ENCODE measurements around the gene TSEN15. TPM values are rescaled to one million over a fixed set of nuclear protein-coding genes. Genes with fewer than 3 reads are reported as not detected.

TSEN15 gene
- total RNA-seq, 2 donors from 2014 or later, result 24.8 to 29.7 TPM

- Histone ChIP-seq H3K4me1 (ENCODE audit: control insufficient read depth in 1 of 2, low read depth in 2 of 2) (peaks cover 6 to 8% of the 10 kb centered on the region in 2 donors), H3K4me3 (no peak overlapping the region), H3K27me3 (replicated peaks; ENCODE audit: insufficient read depth) (no peaks in the 10 kb centered on the region), H3K9me3 (no peaks in the 10 kb centered on the region), H3K36me3 (no peaks in the 10 kb centered on the region), H3K27ac (no peak overlapping the region)
- ATAC-seq (ENCODE audit: insufficient number of reproducible peaks, low FRiP score, low read depth) (no peak), DNase-seq (ENCODE audit: low spot score) (no peak)
- no peak for TF ChIP-seq CTCF (IDR thresholded peaks at IDR 0.05)
Observed at GRCh38 chr1:184033711-184034167, 17.8 kb upstream of the TSEN15 start.

- ATAC-seq (ENCODE audit: insufficient number of reproducible peaks, low FRiP score, low read depth) (no peak), DNase-seq (ENCODE audit: low spot score) (no peak)
- no peak for TF ChIP-seq CTCF (IDR thresholded peaks at IDR 0.05)
- H3K36me3 ChIP-seq, result no peaks in the 10 kb centered on the region
- H3K27ac ChIP-seq, result no peak overlapping the region
- H3K9me3 ChIP-seq, result no peaks in the 10 kb centered on the region
- no peaks in the 10 kb centered on the region for H3K27me3 ChIP-seq (replicated peaks; ENCODE audit: insufficient read depth)
- H3K4me1 ChIP-seq (ENCODE audit: control insufficient read depth in 1 of 2, low read depth in 2 of 2), result peaks cover 6 to 8% of the 10 kb centered on the region in 2 donors
- no peak overlapping the region for H3K4me3 ChIP-seq
Observed at GRCh38 chr1:184034761-184035379, 16.7 kb upstream of the TSEN15 start.

- Histone ChIP-seq H3K4me3 (peak overlapping the region; percentile 80), H3K36me3 (no peaks in the 10 kb centered on the region), H3K27me3 (replicated peaks; ENCODE audit: insufficient read depth) (no peaks in the 10 kb centered on the region), H3K27ac (no peak overlapping the region), H3K4me1 (ENCODE audit: control insufficient read depth in 1 of 2, low read depth in 2 of 2) (peaks cover 6 to 8% of the 10 kb centered on the region in 2 donors), H3K9me3 (no peaks in the 10 kb centered on the region)
- no peak for TF ChIP-seq CTCF (IDR thresholded peaks at IDR 0.05)
- ATAC-seq (ENCODE audit: insufficient number of reproducible peaks, low FRiP score, low read depth), result no peak
- DNase-seq (ENCODE audit: low spot score), result no peak
Observed at GRCh38 chr1:184035719-184036516, 15.6 kb upstream of the TSEN15 start.

GRCh38 chr1:184036517-184036949 is 15.0 kb upstream of the TSEN15 start:
- DNase-seq (ENCODE audit: low spot score) (no peak), ATAC-seq (ENCODE audit: insufficient number of reproducible peaks, low FRiP score, low read depth) (no peak)
- Histone ChIP-seq H3K27me3 (replicated peaks; ENCODE audit: insufficient read depth) (no peaks in the 10 kb centered on the region), H3K27ac (no peak overlapping the region), H3K4me1 (ENCODE audit: control insufficient read depth in 1 of 2, low read depth in 2 of 2) (peaks cover 6 to 8% of the 10 kb centered on the region in 2 donors), H3K36me3 (no peaks in the 10 kb centered on the region), H3K4me3 (peak overlapping the region; percentile 80), H3K9me3 (no peaks in the 10 kb centered on the region)
- TF ChIP-seq CTCF (IDR thresholded peaks at IDR 0.05), result no peak

GRCh38 chr1:184037849-184038591 is 13.5 kb upstream of the TSEN15 start:
- H3K27ac ChIP-seq, result no peak overlapping the region
- no peak for ATAC-seq (ENCODE audit: insufficient number of reproducible peaks, low FRiP score, low read depth)

More at GRCh38 chr1:184037849-184038591, 13.5 kb upstream of the TSEN15 start:
- Histone ChIP-seq H3K4me3 (peak overlapping the region; percentile 80), H3K27me3 (replicated peaks; ENCODE audit: insufficient read depth) (no peaks in the 10 kb centered on the region), H3K36me3 (no peaks in the 10 kb centered on the region), H3K4me1 (ENCODE audit: control insufficient read depth in 1 of 2, low read depth in 2 of 2) (peaks cover 6 to 8% of the 10 kb centered on the region in 2 donors), H3K9me3 (no peaks in the 10 kb centered on the region)
- TF ChIP-seq CTCF (IDR thresholded peaks at IDR 0.05), result no peak
- no peak for DNase-seq (ENCODE audit: low spot score)
